ENCODE measurements around the gene PMS2.
"Not testable (repeated sequence)": the region's sequence is repeated elsewhere in the genome, so short reads cannot be mapped to it uniquely, and the experiment has no call there.

GRCh38 chr7:5931250-5931649, 77.6 kb downstream of the PMS2 start:
- not testable (repeated sequence) for TF ChIP-seq POLR2A (IDR thresholded peaks at IDR 0.05; ENCODE audit: low read length); REST (IDR thresholded peaks at IDR 0.05); JUN (IDR thresholded peaks at IDR 0.05); CTCF (IDR thresholded peaks at IDR 0.05)

Data from A549 (cell line).